ENCODE results near the gene PPFIBP1.

DNA sequence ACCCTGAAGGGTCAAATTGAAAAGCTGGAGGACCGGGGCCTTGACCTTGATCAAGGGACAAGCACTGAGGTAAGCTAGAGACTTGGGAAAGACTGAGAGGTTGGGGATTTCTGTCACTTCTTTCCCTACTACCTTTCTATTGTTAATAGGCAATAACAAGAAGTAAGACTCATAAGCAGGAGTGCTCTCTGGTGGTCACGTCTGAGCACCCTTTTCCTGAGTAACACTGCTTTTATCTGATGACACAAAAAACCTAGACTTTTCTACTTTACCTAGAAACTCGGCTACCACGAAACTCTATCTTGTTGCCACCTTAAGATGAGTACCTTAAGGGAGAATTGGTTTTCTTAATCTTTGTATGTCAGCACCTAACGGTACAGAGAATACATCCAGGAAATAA is 35.5 kb upstream of the PPFIBP1 start:
- TF ChIP-seq ZFX (IDR thresholded peaks at IDR 0.05; ENCODE audit: borderline replicate concordance), result no peak
- TF ChIP-seq, protein P1, sequence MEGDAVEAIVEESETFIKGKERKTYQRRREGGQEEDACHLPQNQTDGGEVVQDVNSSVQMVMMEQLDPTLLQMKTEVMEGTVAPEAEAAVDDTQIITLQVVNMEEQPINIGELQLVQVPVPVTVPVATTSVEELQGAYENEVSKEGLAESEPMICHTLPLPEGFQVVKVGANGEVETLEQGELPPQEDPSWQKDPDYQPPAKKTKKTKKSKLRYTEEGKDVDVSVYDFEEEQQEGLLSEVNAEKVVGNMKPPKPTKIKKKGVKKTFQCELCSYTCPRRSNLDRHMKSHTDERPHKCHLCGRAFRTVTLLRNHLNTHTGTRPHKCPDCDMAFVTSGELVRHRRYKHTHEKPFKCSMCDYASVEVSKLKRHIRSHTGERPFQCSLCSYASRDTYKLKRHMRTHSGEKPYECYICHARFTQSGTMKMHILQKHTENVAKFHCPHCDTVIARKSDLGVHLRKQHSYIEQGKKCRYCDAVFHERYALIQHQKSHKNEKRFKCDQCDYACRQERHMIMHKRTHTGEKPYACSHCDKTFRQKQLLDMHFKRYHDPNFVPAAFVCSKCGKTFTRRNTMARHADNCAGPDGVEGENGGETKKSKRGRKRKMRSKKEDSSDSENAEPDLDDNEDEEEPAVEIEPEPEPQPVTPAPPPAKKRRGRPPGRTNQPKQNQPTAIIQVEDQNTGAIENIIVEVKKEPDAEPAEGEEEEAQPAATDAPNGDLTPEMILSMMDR (IDR thresholded peaks at IDR 0.05), result no peak

All from 22Rv1 (cell line).